SKM-1 treated with dmso at 0.1 percent for 144 hours (cell line): ENCODE data around the gene NMNAT2.
A peak's percentile ranks its signal among the peaks of the same experiment; 100 is the strongest.
"Not testable (repeated sequence)": the region's sequence is repeated elsewhere in the genome, so short reads cannot be mapped to it uniquely, and the experiment has no call there.

Experiments
- DNase-seq: peaks from one replicate; lab custom pipeline; 2025; ENCODE audit not compliant: unreplicated experiment; lab: John Stamatoyannopoulos, UW

NMNAT2 gene

GRCh38 chr1:183419399-183419798 lies 1.2 kb upstream of the NMNAT2 start:
- DNase-seq: no peak

GRCh38 chr1:183418696-183419095 lies 516 bp upstream of the NMNAT2 start:
- DNase-seq: no peak

GRCh38 chr1:183416850-183417771 lies 1.1 kb downstream of the NMNAT2 start:
- DNase-seq: no peak

- no peak for DNase-seq
Observed at GRCh38 chr1:183414365-183414764, 3.8 kb downstream of the NMNAT2 start.

- no peak for DNase-seq
Observed at GRCh38 chr1:183411091-183411490, 7.1 kb downstream of the NMNAT2 start.

GRCh38 chr1:183407961-183408360 lies 10.2 kb downstream of the NMNAT2 start:
- DNase-seq: no peak

GRCh38 chr1:183407474-183407873 lies 10.7 kb downstream of the NMNAT2 start:
- DNase-seq: no peak

- DNase-seq: no peak
Observed at GRCh38 chr1:183404476-183404875, 13.7 kb downstream of the NMNAT2 start.

- DNase-seq: no peak
Observed at GRCh38 chr1:183403498-183403897, 14.7 kb downstream of the NMNAT2 start.

- not testable (repeated sequence) for DNase-seq
Observed at GRCh38 chr1:183401565-183401964, 16.6 kb downstream of the NMNAT2 start.

GRCh38 chr1:183394435-183394834 lies 23.7 kb downstream of the NMNAT2 start:
- DNase-seq: peak; percentile 8

GRCh38 chr1:183391863-183392262 lies 26.3 kb downstream of the NMNAT2 start:
- no peak for DNase-seq

- no peak for DNase-seq
Observed at GRCh38 chr1:183390561-183390960, 27.6 kb downstream of the NMNAT2 start.

GRCh38 chr1:183388735-183389134 lies 29.4 kb downstream of the NMNAT2 start:
- DNase-seq: no peak

GRCh38 chr1:183385340-183386144 lies 32.6 kb downstream of the NMNAT2 start:
- no peak for DNase-seq

GRCh38 chr1:183379951-183380350 lies 38.2 kb downstream of the NMNAT2 start:
- no peak for DNase-seq

GRCh38 chr1:183375381-183375780 lies 42.8 kb downstream of the NMNAT2 start:
- DNase-seq: no peak

- no peak for DNase-seq
Observed at GRCh38 chr1:183374825-183375224, 43.4 kb downstream of the NMNAT2 start.

GRCh38 chr1:183372586-183373230 lies 45.5 kb downstream of the NMNAT2 start:
- DNase-seq: no peak

- DNase-seq: peak; percentile 36
Observed at GRCh38 chr1:183370399-183371058, 47.7 kb downstream of the NMNAT2 start.
